DND-41 (cell line): ENCODE data around the gene ZNF669.

Experiments used
- ATAC-seq: fragments of 200-7000 bp; cut with Tn5 transposase; 3 replicates; pipeline ENCODE4 v1.9.1; 2021; ENCODE audit warnings: low read depth; ENCODE audit not compliant: insufficient read depth
- DNase-seq: peaks from one replicate; pipeline ENCODE4 v3.0.0-alpha.2; 2020
- H2AFZ ChIP-seq: 2 replicates; pipeline ENCODE4 v1.6.0; 2012; ENCODE audit warnings: low read depth, low read length
- H3K27ac ChIP-seq: 2 replicates; pipeline ENCODE4 v1.5.1; 2012; ENCODE audit warnings: low read length, inconsistent platforms
- H3K27me3 ChIP-seq: fragments of 200-600 bp; sonication (generic); 2 replicates; pipeline ENCODE4 v1.6.0; 2012; ENCODE audit warnings: low read length, mild to moderate bottlenecking, inconsistent platforms; ENCODE audit not compliant: insufficient read depth, poor library complexity
- H3K36me3 ChIP-seq: 2 replicates; pipeline ENCODE4 v1.5.1; 2012; ENCODE audit warnings: low read length, inconsistent platforms; ENCODE audit not compliant: insufficient read depth
- H3K4me1 ChIP-seq: 2 replicates; pipeline ENCODE4 v1.5.1; 2012; ENCODE audit warnings: mild to moderate bottlenecking, low read length; ENCODE audit not compliant: insufficient read depth
- H3K4me2 ChIP-seq: 2 replicates; pipeline ENCODE4 v1.6.0; 2012; ENCODE audit warnings: mild to moderate bottlenecking, moderate library complexity, low read length, inconsistent platforms; ENCODE audit not compliant: insufficient read depth
- H3K4me3 ChIP-seq, 2 experiments: fragments of 200-600 bp in 1 of 2; shearing (Covaris generic) in 1 of 2; 2 replicates each; pipeline ENCODE4 v1.5.1; 2012 to 2016; ENCODE audit warnings: inconsistent platforms in 2 of 2, low read length in 2 of 2, mild to moderate bottlenecking in 2 of 2, low read depth in 1 of 2, moderate library complexity in 1 of 2
- H3K79me2 ChIP-seq: 2 replicates; pipeline ENCODE4 v1.6.0; 2012; ENCODE audit warnings: low read length, inconsistent platforms; ENCODE audit not compliant: insufficient read depth
- H3K9ac ChIP-seq: 2 replicates; pipeline ENCODE4 v1.6.0; 2012; ENCODE audit warnings: low read depth, mild to moderate bottlenecking, inconsistent platforms, low read length, moderate library complexity
- H3K9me3 ChIP-seq: 2 replicates; pipeline ENCODE4 v1.5.1; 2012; ENCODE audit warnings: low read length, moderate library complexity, mild to moderate bottlenecking, inconsistent platforms; ENCODE audit not compliant: insufficient read depth, severe bottlenecking
- H4K20me1 ChIP-seq: 2 replicates; pipeline ENCODE4 v1.6.0; 2012; ENCODE audit warnings: low read length; ENCODE audit not compliant: insufficient read depth
- EZH2 ChIP-seq: IDR thresholded peaks from 3 replicates; pipeline ENCODE4 v1.6.1; 2012; ENCODE audit warnings: borderline replicate concordance, low read depth, mild to moderate bottlenecking, moderate library complexity, low read length, inconsistent platforms; ENCODE audit not compliant: severe bottlenecking
- TF ChIP-seq, protein P1 (sequence below): IDR thresholded peaks from 2 replicates; pipeline ENCODE4 v1.5.1; 2012; ENCODE audit warnings: borderline replicate concordance, low read length, moderate library complexity, mild to moderate bottlenecking; ENCODE audit not compliant: poor library complexity, severe bottlenecking; ENCODE audit errors: extremely low read depth

ZNF669 gene

DNA sequence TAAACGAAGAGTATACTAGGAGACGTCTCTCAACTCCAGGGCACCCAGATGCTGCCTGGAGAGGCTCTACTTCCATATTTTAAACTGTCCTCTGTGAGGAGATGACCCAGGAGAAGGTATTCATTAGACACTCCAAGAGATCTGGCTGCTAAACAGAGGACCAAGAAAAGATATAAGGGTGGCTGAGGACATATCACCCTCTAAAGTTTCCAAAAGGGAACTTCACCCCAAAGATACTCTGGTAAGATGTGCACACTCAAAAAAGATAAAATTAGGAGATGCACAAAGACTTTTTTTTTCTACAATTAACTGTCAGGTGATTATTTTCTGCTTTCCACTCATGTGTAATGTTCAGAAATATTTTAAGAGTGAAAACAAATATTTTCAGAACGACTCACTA lies 26.9 kb downstream of the ZNF669 start:
- TF ChIP-seq, protein P1, sequence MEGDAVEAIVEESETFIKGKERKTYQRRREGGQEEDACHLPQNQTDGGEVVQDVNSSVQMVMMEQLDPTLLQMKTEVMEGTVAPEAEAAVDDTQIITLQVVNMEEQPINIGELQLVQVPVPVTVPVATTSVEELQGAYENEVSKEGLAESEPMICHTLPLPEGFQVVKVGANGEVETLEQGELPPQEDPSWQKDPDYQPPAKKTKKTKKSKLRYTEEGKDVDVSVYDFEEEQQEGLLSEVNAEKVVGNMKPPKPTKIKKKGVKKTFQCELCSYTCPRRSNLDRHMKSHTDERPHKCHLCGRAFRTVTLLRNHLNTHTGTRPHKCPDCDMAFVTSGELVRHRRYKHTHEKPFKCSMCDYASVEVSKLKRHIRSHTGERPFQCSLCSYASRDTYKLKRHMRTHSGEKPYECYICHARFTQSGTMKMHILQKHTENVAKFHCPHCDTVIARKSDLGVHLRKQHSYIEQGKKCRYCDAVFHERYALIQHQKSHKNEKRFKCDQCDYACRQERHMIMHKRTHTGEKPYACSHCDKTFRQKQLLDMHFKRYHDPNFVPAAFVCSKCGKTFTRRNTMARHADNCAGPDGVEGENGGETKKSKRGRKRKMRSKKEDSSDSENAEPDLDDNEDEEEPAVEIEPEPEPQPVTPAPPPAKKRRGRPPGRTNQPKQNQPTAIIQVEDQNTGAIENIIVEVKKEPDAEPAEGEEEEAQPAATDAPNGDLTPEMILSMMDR, result peak; percentile 39
- TF ChIP-seq EZH2, result no peak

DNA sequence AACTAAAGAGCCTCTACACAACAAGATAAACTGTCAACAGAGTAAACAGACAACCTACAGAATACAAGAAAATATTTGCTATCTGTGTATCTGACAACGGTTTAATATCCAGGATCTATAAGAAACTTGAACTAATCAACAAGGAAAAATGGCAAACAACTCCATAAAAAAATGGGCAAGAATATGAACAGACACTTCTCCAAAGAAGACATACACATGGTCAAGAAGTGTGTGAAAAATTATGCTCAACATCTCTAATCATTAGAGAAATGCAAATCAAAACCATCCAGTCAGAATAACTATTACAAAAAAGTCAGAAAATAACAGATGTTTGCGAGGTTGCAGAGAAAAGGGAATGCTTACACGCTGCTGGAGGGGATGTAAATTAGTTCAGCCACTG lies 33.5 kb downstream of the ZNF669 start:
- Histone ChIP-seq H3K4me2 (no peak overlapping the region), H3K27ac (no peak overlapping the region), H3K79me2 (peaks cover 88% of the 10 kb centered on the region), H3K9me3 (peaks cover 10% of the 10 kb centered on the region), H3K36me3 (peaks cover 9% of the 10 kb centered on the region), H3K27me3 (no peaks in the 10 kb centered on the region), H4K20me1 (0 out of 2 replicates have a peak, but pooled peaks cover 4% of the 10 kb centered on the region), H3K9ac (no peak overlapping the region), H3K4me3 (no peak overlapping the region), H2AFZ (no peak overlapping the region), H3K4me1 (no peaks in the 10 kb centered on the region)
- no peak for TF ChIP-seq EZH2
- TF ChIP-seq, protein P1, result no peak
- DNase-seq, result no peak
- no peak for ATAC-seq

More for the DNA sequence above, 26.9 kb downstream of the ZNF669 start:
- Histone ChIP-seq H3K4me2 (peak overlapping the region; percentile 86), H3K27me3 (no peaks in the 10 kb centered on the region), H3K4me3 (peak overlapping the region; percentile 68 to 82; a peak in 3 of 4 replicates), H3K36me3 (peaks cover 17% of the 10 kb centered on the region), H3K27ac (no peak overlapping the region), H3K79me2 (peaks cover 59% of the 10 kb centered on the region), H3K9me3 (peaks cover 6% of the 10 kb centered on the region), H3K4me1 (peaks cover 21% of the 10 kb centered on the region), H4K20me1 (0 out of 2 replicates have a peak, but pooled peaks cover 4% of the 10 kb centered on the region), H2AFZ (no peak overlapping the region), H3K9ac (peak overlapping the region; percentile 77; the same call in 1 of the 2 replicates)
- DNase-seq, result no peak
- ATAC-seq, result no peak

DNA sequence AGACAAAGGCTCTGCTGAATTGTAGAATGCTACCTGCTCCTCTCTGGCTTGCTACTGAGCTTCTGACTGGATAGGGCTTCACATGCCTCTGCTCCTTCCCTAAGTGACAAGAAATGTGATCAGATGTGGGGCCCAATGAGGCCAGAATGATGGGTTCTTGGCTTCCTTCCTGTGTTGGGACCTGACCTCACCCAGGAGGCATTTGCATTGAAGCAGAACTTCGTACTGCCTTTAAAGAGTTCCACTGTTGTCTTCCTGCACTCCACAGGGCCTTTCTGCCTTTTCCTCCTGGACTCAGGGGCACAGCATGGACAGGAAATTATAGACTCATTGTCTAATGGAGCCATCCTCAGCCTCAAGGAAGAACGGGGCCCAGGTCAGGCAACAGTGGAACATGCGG lies 39.9 kb downstream of the ZNF669 start:
- H3K27me3 ChIP-seq, result no peaks in the 10 kb centered on the region
- H3K36me3 ChIP-seq, result no peaks in the 10 kb centered on the region
- no peaks in the 10 kb centered on the region for H3K4me1 ChIP-seq
- H4K20me1 ChIP-seq, result peaks cover 21% of the 10 kb centered on the region; the same call in 1 of the 2 replicates
- H3K79me2 ChIP-seq, result peaks cover 79% of the 10 kb centered on the region
- no peak overlapping the region for H3K9ac ChIP-seq
- H3K4me2 ChIP-seq, result no peak overlapping the region
- peaks cover 3% of the 10 kb centered on the region for H3K9me3 ChIP-seq
- H2AFZ ChIP-seq, result no peak overlapping the region
- no peak overlapping the region for H3K4me3 ChIP-seq
- TF ChIP-seq, protein P1, result no peak
- TF ChIP-seq EZH2, result no peak
- no peak for ATAC-seq
- no peak for DNase-seq
- H3K27ac ChIP-seq, result no peak overlapping the region

DNA sequence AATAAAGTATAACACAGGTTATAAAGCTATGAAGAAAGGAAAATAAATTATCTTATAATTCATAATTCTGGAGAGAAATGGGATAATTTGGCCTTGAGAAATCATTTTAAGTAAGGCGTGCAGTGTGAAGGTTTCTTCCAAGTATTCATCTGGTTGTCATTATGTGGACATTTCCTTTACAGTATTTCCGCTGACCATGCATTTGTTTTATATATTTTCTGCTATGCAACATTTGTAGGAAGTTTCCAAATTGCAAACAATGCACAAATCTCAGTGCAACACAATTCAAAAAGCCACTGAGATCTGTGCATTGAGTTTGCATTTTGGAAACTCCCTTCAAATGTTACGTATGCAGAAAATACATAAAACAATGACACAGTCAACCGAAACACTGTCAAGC lies 43.4 kb downstream of the ZNF669 start:
- no peak overlapping the region for H3K4me3 ChIP-seq
- no peak overlapping the region for H3K9ac ChIP-seq
- H3K9me3 ChIP-seq, result peaks cover 22% of the 10 kb centered on the region
- DNase-seq (no peak), ATAC-seq (no peak)
- no peak for TF ChIP-seq EZH2
- TF ChIP-seq, protein P1, result no peak
- H3K79me2 ChIP-seq, result peaks cover 76% of the 10 kb centered on the region
- peaks cover 15% of the 10 kb centered on the region for H3K4me1 ChIP-seq
- H4K20me1 ChIP-seq, result peaks cover 21% of the 10 kb centered on the region; the same call in 1 of the 2 replicates
- no peak overlapping the region for H3K27ac ChIP-seq
- H2AFZ ChIP-seq, result no peak overlapping the region
- H3K4me2 ChIP-seq, result no peak overlapping the region
- H3K27me3 ChIP-seq, result no peaks in the 10 kb centered on the region
- no peaks in the 10 kb centered on the region for H3K36me3 ChIP-seq
